Measurements from ENCODE around the gene CHRNA3.

DNA sequence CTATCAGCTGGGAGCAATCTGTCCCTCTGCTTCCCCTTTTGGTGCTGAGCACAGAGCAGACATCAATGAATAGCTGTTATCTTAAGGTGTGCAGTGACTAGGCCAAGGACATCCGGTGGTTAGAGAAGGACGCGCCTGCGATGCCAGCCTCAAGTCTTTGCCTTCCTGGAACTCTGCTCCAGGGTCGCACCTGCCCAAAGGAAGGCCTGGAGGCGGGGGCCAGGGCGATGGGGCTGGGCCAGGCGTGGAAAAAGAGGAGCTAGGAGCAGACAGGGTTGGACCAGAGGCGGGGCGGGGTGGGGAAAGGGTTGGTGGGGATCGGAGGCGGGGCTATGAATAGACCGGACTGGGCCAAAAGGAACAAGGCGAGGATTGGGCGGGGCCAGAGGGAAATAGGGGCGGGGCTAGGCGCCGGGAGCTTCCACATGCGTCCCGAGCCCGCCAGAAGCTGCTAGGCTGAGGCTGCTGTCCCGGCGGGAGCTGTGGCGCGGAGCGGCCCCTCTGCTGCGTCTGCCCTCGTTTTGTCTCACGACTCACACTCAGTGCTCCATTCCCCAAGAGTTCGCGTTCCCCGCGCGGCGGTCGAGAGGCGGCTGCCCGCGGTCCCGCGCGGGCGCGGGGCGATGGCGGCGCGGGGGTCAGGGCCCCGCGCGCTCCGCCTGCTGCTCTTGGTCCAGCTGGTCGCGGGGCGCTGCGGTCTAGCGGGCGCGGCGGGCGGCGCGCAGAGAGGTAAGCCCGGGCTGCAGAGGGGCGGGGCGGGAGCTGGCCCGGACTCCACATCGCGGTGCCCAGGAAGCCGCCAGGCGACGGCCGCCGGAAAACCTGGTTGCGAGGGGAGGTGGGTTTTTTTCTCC is 55.5 kb downstream of the CHRNA3 start, which contains the start of gene CHRNA5:
- TF ChIP-seq POLR2A (IDR thresholded peaks at IDR 0.05), result no peak
- TF ChIP-seq, protein P1, sequence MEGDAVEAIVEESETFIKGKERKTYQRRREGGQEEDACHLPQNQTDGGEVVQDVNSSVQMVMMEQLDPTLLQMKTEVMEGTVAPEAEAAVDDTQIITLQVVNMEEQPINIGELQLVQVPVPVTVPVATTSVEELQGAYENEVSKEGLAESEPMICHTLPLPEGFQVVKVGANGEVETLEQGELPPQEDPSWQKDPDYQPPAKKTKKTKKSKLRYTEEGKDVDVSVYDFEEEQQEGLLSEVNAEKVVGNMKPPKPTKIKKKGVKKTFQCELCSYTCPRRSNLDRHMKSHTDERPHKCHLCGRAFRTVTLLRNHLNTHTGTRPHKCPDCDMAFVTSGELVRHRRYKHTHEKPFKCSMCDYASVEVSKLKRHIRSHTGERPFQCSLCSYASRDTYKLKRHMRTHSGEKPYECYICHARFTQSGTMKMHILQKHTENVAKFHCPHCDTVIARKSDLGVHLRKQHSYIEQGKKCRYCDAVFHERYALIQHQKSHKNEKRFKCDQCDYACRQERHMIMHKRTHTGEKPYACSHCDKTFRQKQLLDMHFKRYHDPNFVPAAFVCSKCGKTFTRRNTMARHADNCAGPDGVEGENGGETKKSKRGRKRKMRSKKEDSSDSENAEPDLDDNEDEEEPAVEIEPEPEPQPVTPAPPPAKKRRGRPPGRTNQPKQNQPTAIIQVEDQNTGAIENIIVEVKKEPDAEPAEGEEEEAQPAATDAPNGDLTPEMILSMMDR (IDR thresholded peaks at IDR 0.05), result no peak
